GM18519 (cell line): ENCODE measurements around the gene PXDN.
"Not testable (repeated sequence)": the region's sequence is repeated elsewhere in the genome, so short reads cannot be mapped to it uniquely, and the experiment has no call there.

ENCODE experiments used
- ATAC-seq: cut with Tn5 transposase; IDR thresholded peaks from one replicate; pipeline ENCODE4 v1.9.1; 2021; ENCODE audit warnings: mild to moderate bottlenecking, moderate library complexity; ENCODE audit not compliant: unreplicated experiment, low FRiP score

PXDN gene

DNA sequence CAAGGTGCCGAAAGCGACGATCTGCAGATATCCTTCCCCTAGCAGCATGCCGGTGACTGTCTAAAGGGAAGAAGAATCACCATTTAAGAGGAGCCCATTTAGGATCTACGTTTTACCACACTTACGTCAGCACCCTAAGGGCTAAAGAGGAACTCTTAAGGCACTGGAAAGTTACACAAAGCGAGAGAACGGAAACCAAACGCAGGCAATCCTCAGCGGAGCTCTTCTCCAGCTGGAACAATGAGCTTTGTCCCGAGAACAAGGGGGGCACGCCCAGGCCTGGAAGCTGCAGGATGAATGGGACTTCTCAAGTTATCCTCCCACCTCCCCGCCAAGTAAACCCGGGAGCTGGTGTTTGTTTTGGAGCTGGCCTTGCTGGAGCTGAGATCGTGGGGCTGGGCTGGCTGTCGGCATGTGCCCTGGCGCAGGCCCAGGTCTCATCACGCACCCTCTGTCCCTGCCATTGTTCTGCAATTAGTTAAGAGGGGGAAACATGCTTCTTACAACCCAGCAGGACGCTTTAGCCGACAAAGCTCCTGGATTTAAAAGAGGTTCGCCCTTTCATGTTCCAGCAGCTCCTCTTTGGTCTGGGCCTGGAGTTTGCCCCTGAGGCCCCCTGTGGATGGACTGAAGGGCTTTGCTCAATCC lies 36.4 kb downstream of the PXDN start:
- ATAC-seq = no peak

DNA sequence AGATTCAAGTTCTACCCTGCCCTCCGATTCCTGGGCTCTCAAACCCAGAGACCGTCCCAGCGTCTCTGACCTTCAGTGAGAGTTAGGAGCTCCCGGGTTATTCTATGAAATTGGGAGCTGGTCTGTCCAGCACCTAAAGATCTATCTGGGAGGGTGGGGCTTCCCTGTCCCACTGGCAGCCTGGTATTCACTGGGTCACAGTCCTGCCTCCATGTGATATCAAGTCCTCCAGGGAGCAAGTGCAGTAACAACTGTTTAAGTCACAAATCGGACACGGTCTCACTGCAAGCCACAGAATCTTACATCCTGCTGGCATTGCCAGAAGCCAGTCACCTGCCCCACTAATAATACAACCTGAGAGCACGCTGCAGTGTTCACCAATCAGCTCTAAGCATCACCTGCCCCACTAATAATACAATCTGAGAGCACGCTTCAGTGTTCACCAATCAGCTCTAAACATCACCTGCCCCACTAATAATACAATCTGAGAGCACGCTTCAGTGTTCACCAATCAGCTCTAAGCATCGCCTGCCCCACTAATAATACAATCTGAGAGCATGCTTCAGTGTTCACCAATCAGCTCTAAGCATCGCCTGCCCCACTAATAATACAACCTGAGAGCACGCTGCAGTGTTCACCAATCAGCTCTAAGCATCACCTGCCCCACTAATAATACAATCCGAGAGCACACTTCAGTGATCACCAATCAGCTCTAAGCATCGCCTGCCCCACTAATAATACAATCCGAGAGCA lies 38.0 kb downstream of the PXDN start:
- ATAC-seq = not testable (repeated sequence)

DNA sequence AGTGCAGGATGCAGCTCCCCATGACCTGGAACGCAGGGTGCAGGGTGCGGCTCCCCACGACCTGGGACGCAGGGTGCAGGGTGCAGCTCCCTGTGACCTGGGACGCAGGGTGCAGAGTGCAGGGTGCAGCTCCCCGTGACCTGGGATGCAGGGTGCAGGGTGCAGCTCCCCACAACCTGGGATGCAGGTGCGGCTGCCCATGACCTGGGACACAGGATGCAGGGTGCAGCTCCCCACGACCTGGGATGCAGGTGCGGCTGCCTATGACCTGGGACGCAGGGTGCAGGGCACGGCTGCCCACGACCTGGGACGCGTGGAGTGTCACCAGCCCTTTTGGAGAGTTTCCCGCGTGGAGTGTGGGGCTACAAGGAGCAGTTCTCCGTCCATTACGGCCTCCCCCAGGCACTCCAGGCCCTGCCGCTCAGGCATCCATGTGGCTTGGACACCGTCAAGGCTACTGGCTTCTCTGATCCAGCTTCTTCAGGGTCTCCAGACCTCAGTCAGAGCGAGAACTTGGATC lies 38.7 kb downstream of the PXDN start:
- no peak for ATAC-seq

DNA sequence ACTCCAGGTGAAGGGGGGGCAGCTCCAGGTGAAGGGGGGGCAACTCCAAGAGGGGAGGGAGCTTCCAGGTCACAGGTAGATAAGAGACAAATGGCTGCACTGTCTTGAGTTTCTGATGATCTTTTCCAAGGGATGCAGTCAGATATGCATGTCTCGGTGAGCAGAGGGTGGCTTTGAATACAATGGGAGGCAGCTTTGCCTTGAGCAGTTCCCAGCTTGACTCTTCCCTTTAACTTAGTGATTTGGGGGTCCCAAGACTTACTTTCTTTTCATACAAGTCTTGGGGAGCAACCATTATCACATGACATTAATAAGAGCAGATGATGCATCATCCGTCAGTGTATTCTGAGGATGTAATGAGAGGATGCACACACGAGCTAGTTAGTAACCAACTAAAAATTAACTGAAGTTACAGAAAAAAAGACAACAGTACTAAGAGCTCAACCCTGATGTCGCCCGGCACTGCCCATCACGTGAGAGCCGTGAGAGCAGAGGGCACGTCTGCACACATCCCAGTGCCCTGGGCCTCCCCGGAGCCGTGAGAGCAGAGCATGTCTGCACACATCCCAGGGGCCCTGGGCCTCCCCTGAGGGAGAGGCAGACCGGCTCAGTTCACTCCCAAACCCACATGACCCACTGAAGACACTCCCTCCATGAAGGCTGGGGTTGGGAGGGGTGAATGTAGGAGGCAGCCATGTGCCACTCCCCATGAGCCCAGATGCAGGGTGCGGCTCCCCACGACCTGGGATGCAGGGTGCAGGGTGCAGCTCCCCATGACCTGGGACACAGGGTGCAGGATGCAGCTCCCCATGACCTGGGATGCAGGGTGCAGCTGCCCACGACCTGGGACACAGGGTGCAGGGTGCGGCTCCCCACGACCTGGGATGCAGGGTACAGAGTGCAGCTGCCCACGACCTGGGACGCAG lies 39.4 kb downstream of the PXDN start:
- ATAC-seq = no peak

DNA sequence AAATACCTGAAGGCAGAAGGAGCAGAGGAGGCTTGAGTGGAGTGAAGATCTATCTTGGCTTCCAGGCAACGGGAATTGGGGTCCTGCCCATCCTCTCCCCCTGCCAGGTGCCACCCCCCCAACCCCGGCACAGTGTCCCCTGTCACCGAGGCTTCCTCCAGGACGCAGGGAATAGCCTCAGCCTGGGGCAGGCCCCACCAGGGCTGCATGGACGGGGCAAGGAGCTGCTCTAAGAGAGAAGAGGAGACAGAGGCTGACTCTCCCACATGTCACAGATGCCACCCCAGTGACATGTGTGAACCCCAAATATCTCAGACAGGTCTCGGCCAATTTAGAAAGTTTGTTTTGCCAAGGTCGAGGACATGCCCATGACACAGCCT lies 42.1 kb downstream of the PXDN start:
- ATAC-seq = no peak

DNA sequence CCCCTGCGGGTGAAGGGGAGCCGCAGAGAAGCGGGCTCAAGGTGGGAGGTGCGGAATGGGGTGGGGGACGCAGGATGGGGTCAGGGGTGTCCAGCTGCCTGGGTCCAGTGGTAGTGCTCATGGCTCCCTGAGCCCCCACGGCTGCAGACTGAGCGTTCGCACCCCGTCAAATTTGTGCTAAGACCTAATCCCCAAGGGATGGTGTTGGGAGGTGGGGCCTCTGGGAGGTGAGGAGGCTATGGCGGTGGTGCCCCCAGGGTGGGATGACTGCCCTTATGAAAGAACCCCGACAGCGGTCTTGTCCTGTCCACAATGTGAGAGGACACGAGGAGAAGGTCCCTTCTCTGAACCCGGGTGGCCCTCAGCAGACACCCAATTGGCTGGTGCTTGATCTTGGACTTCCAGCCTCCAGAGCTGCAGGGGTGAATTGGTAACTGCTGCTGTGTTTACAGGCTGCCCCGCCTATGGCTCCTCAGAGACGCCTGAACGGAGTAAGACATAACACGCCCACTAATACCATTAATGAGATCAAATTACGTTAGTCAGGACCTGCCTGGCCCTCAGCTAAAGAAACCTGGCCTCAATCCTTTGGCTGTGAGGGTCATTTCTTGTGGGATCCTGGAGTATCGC lies 42.6 kb downstream of the PXDN start:
- no peak for ATAC-seq

DNA sequence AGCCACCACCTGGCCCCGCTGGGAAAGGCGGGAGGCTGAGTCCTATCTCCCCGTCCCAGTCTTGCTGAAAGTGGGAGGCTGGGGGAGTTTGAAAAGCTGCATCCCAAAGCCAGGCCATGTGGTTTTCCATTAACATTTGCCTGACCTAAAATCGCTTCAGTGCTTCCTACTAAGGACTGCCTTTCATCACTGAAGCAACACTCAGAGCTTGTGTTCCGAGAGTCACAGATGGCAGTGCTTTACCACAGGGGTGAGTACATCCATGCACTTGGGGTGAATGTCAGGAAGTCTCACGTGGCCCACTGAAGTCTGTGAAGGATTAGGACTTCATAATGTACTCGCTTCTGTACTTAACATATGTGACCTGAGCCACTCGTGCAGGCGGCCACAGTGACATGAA lies 43.3 kb downstream of the PXDN start:
- no peak for ATAC-seq

DNA sequence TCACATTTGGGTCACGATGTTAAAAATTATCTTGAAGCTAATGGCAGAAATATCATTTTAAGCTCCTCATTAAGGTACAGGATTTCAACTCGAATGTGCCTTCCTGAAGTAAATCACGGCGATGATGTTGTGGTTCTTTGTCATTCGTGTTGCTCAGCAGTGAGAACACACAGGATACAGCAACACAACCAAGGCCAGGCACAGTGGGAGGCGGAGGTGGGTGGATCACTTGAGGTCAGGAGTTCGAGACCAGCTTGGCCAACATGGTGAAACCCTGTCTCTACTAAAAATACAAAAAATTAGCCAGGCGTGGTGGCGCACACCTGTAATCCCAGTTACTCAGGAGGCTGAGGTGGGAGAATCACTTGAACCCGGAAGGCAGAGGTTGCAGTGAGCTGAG lies 43.9 kb downstream of the PXDN start:
- not testable (repeated sequence) for ATAC-seq

DNA sequence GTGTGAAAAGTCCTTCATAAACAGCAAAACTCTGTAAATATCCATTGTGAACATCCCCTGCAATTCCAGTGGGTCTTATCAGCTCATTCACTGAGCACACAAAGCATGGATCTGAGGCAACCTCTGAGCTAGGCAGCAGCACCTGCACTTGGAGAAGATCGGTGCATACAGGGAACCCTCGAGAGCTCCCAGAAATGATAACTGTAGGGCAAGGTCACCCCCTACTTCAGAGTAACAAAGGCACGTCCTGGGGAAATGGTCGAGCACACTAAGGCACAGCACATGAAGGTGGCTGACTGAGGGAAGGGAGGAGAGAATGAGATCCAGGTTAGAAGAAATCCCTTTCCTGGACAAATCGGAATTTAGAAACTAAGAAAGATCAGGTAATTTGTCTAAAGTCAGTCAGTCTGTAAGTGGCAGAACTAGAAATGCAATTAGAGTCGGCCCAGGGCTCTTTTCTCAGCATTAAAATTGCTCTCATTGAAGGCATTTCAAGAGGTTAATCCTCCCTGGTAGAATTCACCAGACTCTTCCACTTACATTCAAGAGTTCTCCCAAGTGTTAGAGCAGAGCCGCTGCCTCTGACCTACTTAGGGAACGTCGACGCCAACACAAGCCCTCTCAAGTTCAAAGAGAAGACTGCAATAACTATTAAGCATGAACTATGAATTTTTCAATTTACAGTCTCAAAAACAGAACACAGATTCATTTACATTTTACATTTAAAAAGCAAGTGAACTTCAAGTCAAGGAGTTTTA lies 45.9 kb downstream of the PXDN start:
- no peak for ATAC-seq

DNA sequence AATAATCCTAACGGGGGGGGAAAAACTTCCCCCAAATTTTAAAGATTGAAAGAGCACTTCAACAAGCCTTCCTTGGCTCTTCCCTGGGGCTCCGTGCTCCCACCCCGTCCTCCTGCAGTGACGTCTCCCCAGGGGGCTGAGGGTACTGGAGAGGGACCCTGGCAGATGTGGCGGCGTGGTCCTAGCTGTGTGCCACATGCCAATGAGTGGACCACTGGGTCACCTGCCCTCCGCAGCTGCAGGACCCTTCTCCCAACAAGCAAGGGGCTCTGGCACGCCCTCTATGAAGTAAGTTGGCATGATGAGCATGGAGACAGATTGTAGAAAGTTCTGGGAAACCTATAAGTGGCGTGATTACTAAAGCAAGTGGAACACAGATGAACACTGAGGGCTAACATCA lies 46.7 kb downstream of the PXDN start:
- no peak for ATAC-seq

DNA sequence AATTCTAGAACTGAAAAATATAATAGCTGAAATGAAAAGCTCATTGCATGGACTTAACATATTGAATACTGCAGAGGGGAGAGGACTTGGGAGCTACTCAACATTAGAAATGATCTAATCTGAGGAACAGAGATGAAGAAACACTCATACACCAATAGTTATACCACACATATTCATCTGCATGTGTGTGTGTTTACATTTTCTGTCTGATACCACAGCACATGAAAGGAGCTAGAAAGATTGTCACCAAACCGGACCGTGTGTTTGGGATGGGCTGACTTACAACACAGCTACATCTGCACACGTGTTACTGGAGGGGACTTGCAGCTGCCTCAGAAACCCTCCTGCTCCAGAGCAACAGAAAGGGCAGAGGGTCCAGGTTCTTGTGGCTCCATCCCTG lies 47.8 kb downstream of the PXDN start:
- ATAC-seq = no peak

DNA sequence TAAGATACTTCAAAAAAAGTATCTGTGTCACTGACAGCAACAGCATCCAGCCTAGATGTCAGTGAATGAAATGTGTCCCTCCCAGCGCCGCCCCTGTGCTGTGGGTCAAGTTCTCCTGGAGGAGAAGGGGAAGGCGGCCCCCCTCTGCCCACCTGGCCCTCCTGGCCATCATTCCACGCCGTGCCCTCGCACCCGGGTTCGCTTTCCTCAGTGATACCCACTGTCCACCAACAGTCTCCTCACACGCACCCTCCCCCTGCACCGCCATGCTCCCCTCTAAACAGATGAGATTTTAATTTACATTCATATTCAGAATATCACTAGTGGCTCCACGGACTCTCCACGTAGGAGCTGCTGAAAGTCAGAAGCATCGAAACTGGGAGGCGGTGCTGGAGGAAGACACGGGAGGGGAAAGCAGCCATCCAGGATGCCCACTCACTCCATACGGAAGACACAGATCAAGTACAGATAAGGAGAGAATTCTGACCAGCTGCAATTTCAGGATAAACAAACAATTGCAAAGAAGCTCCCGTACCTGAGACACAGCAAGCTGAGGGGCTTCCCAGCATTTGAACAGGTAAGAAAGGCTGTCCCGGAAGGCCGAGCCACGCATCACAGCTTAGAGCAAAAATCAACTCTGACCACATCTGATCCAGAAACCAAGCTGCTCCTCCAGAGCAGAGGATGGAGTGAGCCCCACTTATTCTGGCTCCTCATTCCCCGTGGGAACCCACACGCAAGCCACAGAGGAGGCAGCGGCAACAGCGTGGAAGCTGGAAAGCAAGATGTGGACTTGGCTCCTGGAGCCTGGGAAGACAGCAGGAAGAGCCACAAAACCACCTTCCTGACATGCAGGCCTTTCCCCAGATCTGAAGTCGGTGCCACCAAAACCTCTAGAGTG lies 49.7 kb downstream of the PXDN start:
- no peak for ATAC-seq

DNA sequence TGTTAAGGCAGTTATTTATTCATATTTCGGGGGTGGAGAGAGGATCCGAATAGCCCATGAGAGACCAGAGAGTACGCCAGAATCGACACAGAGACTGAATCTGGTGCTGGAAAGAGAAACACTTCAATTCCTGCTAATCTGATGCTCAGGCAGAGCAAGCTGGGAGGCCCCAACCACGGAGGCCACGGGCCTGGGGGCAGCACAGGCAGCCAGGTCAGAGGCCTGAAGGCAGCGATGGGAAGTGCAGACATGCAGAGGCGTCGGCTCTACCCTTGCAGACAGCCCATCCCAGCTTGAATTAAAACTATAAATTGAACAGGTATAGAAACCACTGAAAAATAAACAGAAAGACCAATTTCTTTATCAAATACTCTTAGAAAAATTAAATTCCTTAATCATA lies 50.6 kb downstream of the PXDN start:
- no peak for ATAC-seq

DNA sequence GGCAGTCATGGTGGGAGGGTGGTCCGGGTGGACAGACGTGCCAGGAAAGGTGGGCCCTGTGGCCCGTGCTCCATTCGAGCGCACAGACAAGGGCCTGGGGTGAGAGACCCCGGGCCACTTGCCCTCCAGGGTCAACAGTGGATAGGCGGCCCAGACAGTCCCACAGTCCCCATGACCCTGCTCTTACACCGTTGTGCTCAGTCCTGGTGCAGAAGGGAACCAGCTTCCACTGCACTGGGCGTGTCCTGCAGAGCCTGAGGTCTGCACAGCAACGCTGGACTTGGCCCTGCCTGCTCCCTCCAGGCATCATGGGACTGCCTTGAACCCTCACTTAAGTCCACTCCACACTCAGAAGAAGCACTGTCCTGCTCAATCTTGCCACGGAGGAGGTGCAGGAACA lies 52.0 kb downstream of the PXDN start:
- no peak for ATAC-seq

DNA sequence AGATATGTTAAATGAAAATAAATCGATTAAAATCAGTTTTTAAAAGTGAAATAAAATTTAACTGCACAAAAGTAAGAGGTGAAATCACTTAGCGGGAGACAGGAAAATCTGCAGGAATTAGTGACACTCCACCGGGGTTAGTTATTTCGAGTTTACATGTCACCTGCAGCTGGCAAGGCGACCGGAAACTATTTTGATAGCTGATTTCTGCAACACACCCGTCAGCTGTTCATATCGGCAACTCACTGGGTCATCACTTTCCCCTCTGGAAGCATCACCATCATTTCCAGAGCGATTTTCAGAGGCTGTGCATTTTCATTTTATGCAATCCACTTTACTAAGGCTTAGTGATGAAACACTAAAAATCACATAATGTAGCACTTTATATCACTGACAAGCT lies 52.9 kb downstream of the PXDN start:
- ATAC-seq = no peak

DNA sequence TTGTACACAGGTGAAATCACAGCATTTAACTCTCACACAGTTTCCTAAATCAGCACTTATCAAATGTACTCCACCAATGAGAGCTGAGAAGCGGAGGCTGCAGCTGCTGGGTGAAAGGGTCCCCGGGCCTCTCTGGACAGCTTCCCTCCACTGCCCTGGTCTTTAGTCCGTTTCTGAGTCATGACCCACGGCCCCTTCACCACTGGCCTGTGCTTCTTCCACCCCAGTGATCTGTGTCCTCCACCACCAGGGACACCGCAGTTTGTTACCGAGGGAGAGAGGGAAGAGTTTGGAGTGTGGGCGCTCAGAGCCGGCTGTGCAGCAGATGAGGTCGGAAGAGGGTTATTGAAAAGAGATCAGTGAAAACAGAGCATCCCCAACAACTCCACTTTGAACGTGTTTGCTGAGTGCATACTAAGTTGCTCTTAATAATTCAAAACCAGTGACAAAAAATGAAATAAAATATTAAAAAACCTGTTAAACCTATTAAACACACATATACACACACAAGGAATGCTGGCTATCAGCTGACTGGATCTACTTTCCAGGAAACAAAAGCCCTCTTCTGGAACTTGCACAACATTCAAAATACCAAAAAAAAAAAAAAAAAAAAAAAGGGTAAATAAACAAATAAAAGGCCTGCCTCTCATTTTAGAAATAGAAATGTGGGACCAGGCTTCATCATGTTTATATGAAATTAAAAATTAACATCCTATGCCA lies 54.1 kb downstream of the PXDN start:
- no peak for ATAC-seq

DNA sequence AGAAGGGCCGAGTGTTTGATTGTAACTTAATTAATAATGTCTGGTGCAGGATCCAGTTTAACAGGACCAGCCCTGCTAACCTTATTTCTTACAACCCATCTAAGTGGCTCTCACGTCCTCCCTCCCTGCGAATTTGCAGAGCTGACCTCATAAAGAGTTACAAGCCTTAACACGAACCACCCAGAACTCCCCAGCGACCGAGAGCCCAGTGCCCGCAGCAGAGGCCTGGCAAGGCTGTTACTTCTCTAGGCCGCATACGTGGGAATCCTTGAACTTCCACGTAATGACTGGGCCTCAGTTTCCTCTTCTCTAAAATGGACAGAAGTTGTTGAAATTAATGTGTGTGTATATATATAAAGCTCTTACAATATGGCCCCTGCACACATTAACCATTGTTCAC lies 55.5 kb downstream of the PXDN start:
- no peak for ATAC-seq

DNA sequence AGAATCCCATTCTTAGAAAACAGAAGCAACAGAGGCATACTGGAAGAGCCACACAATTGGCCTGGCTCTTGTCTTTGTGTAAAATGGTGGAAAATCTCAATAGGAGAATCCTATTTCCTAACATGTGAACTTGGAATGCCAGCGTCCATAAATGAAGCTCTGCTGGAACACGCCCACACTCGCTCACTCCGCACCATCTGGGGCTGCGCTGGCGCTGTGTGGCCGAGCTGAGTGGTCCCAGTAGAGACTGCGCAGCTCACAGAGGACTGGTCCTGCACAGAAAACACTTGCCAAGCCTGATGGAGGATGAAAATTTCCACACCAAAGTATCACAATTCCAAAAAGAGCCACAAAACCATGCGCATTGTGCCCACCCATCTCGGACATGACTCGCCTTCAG lies 56.2 kb downstream of the PXDN start:
- no peak for ATAC-seq
